K562 (cell line): ENCODE results near the gene TMEM128. TPM values are rescaled to one million over a fixed set of nuclear protein-coding genes. Genes with fewer than 3 reads are reported as not detected.

ENCODE experiments used
- CBX2 ChIP-seq: fragments of 200-600 bp; sonication (generic); IDR thresholded peaks from one replicate; pipeline ENCODE4 v1.6.1; 2012; ENCODE audit warnings: mild to moderate bottlenecking, low read length, inconsistent platforms; ENCODE audit not compliant: insufficient read depth, poor library complexity, severe bottlenecking
- CREB3 ChIP-seq: fragments of 450-650 bp; conservative IDR thresholded peaks from 2 replicates; pipeline ENCODE4 v1.6.1; 2016; ENCODE audit warnings: missing genetic modification characterization, low read depth, mild to moderate bottlenecking, missing compliant biosample characterization, moderate library complexity
- ELF1 ChIP-seq: fragments of 200-800 bp; sonication (Bioruptor generic); IDR thresholded peaks from 2 replicates; pipeline ENCODE4 v1.6.1; 2016; ENCODE audit warnings: missing genetic modification characterization, missing compliant biosample characterization
- ESRRA ChIP-seq: fragments of 450-650 bp; IDR thresholded peaks from 2 replicates; pipeline ENCODE4 v1.6.1; 2014; ENCODE audit warnings: low read depth, mild to moderate bottlenecking, moderate library complexity, borderline replicate concordance
- HMBOX1 ChIP-seq: sonication (generic); IDR thresholded peaks from 2 replicates; pipeline ENCODE4 v1.6.1; 2016
- IFI16 ChIP-seq: fragments of 250-450 bp; sonication (Bioruptor Pico); IDR thresholded peaks from 2 replicates; pipeline ENCODE4 v2.1.2; 2022; ENCODE audit warnings: mild to moderate bottlenecking, inconsistent platforms
- KLF16 ChIP-seq: IDR thresholded peaks from 2 replicates; pipeline ENCODE4 v1.6.1; 2016; ENCODE audit warnings: antibody characterized with exemption
- L3MBTL2 ChIP-seq: fragments of 450-650 bp; IDR thresholded peaks from 2 replicates; pipeline ENCODE4 v1.6.1; 2016; ENCODE audit warnings: mild to moderate bottlenecking, moderate library complexity
- MBD2 ChIP-seq: sonication (generic); IDR thresholded peaks from 2 replicates; pipeline ENCODE4 v1.6.1; 2016; ENCODE audit warnings: low read depth, borderline replicate concordance
- NCOA6 ChIP-seq: fragments of 450-650 bp; IDR thresholded peaks from 2 replicates; pipeline ENCODE4 v1.6.1; 2017; ENCODE audit warnings: mild to moderate bottlenecking
- NFIX ChIP-seq: fragments of 250-450 bp; sonication (Bioruptor Pico); IDR thresholded peaks from 2 replicates; pipeline ENCODE4 v1.4.0; 2020; ENCODE audit warnings: low read depth, mild to moderate bottlenecking, moderate library complexity
- NRF1 ChIP-seq, 2 experiments: fragments of 450-650 bp; IDR thresholded peaks in 1 of 2; conservative IDR thresholded peaks in 1 of 2; 2 replicates each; pipeline ENCODE4 v1.6.1; 2014; ENCODE audit warnings: mild to moderate bottlenecking in 2 of 2
- PATZ1 ChIP-seq: fragments of 250-450 bp; sonication (Bioruptor Pico); IDR thresholded peaks from 2 replicates; pipeline ENCODE4 v1.5.0; 2020; ENCODE audit warnings: mild to moderate bottlenecking, borderline replicate concordance
- PML ChIP-seq: IDR thresholded peaks from 2 replicates; pipeline ENCODE4 v1.6.1; 2012; ENCODE audit warnings: low read length, inconsistent platforms
- POLR2AphosphoS2 ChIP-seq: IDR thresholded peaks from 2 replicates; pipeline ENCODE4 v1.6.1; 2012; ENCODE audit warnings: low read length, improper control_type of control experiment
- POLR2B ChIP-seq: fragments of 450-650 bp; IDR thresholded peaks from 2 replicates; pipeline ENCODE4 v1.6.1; 2018; ENCODE audit warnings: low read depth; ENCODE audit not compliant: partially characterized antibody
- POLR2H ChIP-seq: IDR thresholded peaks from 2 replicates; pipeline ENCODE4 v1.6.1; 2016; ENCODE audit warnings: missing genetic modification characterization, low read depth, mild to moderate bottlenecking, control low read depth, missing compliant biosample characterization, moderate library complexity
- PTRF ChIP-seq: fragments of 450-650 bp; IDR thresholded peaks from 2 replicates; pipeline ENCODE4 v1.6.1; 2016; ENCODE audit warnings: mild to moderate bottlenecking, missing genetic modification characterization, missing compliant biosample characterization
- TARDBP ChIP-seq: fragments of 450-650 bp; IDR thresholded peaks from 2 replicates; pipeline ENCODE4 v1.6.1; 2016
- TBP ChIP-seq: optimal IDR thresholded peaks from 2 replicates; pipeline ENCODE3; 2011; ENCODE audit warnings: low read depth, low read length, improper control_type of control experiment
- TCFL5 ChIP-seq: fragments of 250-450 bp; sonication (Bioruptor Pico); conservative IDR thresholded peaks from 2 replicates; pipeline ENCODE4 v1.6.1; 2021; ENCODE audit warnings: mild to moderate bottlenecking, moderate library complexity, matching md5 sums
- TEAD1 ChIP-seq, 2 experiments: fragments of 450-650 bp in 1 of 2; sonication (generic) in 1 of 2; formaldehyde crosslinking; IDR thresholded peaks; 2 replicates each; pipeline versions ENCODE4 v1.4.0 to v1.8.0; 2020 to 2022; ENCODE audit warnings: mild to moderate bottlenecking in 2 of 2, missing genetic modification reagents in 1 of 2
- TRIM24 ChIP-seq, 2 experiments: fragments of 450-650 bp; IDR thresholded peaks; 2 replicates each; pipeline ENCODE4 v1.6.1; 2016
- ZNF165 ChIP-seq: fragments of 250-450 bp; sonication (Bioruptor Pico); IDR thresholded peaks from 2 replicates; pipeline ENCODE4 v1.4.0; 2020; ENCODE audit warnings: borderline replicate concordance
- ZNF583 ChIP-seq: fragments of 250-450 bp; sonication (Bioruptor Pico); IDR thresholded peaks from 2 replicates; pipeline ENCODE4 v1.4.0; 2020
- ZNF584 ChIP-seq: fragments of 200-800 bp; sonication (Bioruptor generic); IDR thresholded peaks from 2 replicates; pipeline ENCODE4 v1.6.1; 2016; ENCODE audit warnings: low read depth, mild to moderate bottlenecking, missing genetic modification characterization, missing compliant biosample characterization
- ZNF764 ChIP-seq: fragments of 250-450 bp; sonication (Bioruptor Pico); IDR thresholded peaks from 2 replicates; pipeline ENCODE4 v1.4.0; 2020; ENCODE audit warnings: low read depth, mild to moderate bottlenecking, moderate library complexity
- polyA plus RNA-seq, 8 experiments: library from polyadenylated mRNA; depleted of rRNA in 4 of 8; stranded (reverse) in 5 of 8; unstranded in 3 of 8; fragments of >200 nt; fragmentation: Nextera tagmentation in 2 of 8; fragmentation: Illumina TruSeq in 1 of 8; extraction: Ambion mirVana in 2 of 8; extraction: Trizol in 1 of 8; gene quantifications; 2 replicates each; pipeline versions ENCODE4 v1.2.1 to v1.2.3, GENCODE V29; 2011 to 2014; ENCODE audit warnings: inconsistent platforms in 1 of 8, missing spikeins in 1 of 8
- total RNA-seq, 7 experiments: library from RNA; depleted of rRNA in 6 of 7; stranded (reverse); fragments of >200 nt in 6 of 7; fragmentation: Illumina TruSeq in 2 of 7; extraction: Trizol in 2 of 7; gene quantifications; 2 replicates each; pipeline versions ENCODE4 v1.2.1 to v1.2.3, GENCODE V29; 2011 to 2021; ENCODE audit warnings: low replicate concordance in 1 of 7

TMEM128 gene
- total and polyA plus RNA-seq, 9 of the 15 experiments (the other 6 are each of a cell fraction or from before 2014, with no cell fraction given), result 9.1 to 40.0 (median 14.3) TPM

GRCh38 chr4:4248029-4248884 is at the start of gene TMEM128 (continued):
- no peak for TF ChIP-seq TARDBP
- TF ChIP-seq CREB3 (tag), result 0 out of 2 replicates have a peak, but pooled peaks have one; percentile 38
- TF ChIP-seq TRIM24 (IDR thresholded peaks at IDR 0.05), result peak in 1 of 2 experiments; percentile 97; a peak in 2 of 4 replicates
- peak; percentile 83 for TF ChIP-seq PML
- peak; percentile 76; the same call in 1 of the 2 replicates for TF ChIP-seq POLR2AphosphoS2
- TF ChIP-seq HMBOX1, result no peak
- no peak for TF ChIP-seq ZNF764 (CRISPR knock-in tag)
- peak in 1 of 2 experiments; percentile 50; a peak in 1 of 4 replicates for TF ChIP-seq TEAD1 (CRISPR knock-in tag; IDR thresholded peaks at IDR 0.05)
- no peak for TF ChIP-seq ZNF165 (CRISPR knock-in tag)
- peak; percentile 90 for TF ChIP-seq ELF1
- no peak for TF ChIP-seq PATZ1 (CRISPR knock-in tag)
- TF ChIP-seq PTRF (tag), result no peak
- no peak for TF ChIP-seq ZNF583 (CRISPR knock-in tag)
- TF ChIP-seq POLR2H (tag), result peak; percentile 86
- no peak for TF ChIP-seq NFIX (CRISPR knock-in tag)
- TF ChIP-seq KLF16, result no peak; the same call in 1 of the 2 replicates
- TF ChIP-seq TBP, result peak; percentile 94
- TF ChIP-seq NCOA6, result no peak
- TF ChIP-seq ZNF584 (CRISPR knock-in tag), result 0 out of 2 replicates have a peak, but pooled peaks have one; percentile 24
- peak; percentile 66 for TF ChIP-seq ESRRA
- no peak for TF ChIP-seq TCFL5 (CRISPR knock-in tag)
- TF ChIP-seq L3MBTL2, result peak; percentile 63
- TF ChIP-seq POLR2B, result peak; percentile 84
- TF ChIP-seq NRF1 (conservative IDR thresholded peaks at IDR 0.05 in 1 of 2, IDR thresholded peaks at IDR 0.05 in 1 of 2), result peak; percentile 26 to 37
- no peak for TF ChIP-seq CBX2
- TF ChIP-seq IFI16, result no peak
- peak; percentile 85; the same call in 1 of the 2 replicates for TF ChIP-seq MBD2
